Measurements from ENCODE around the gene PHF24.
"Not testable (repeated sequence)": the region's sequence is repeated elsewhere in the genome, so short reads cannot be mapped to it uniquely, and the experiment has no call there.

Gene PHF24

GRCh38 chr9:34998266-34998665 is 40.2 kb downstream of the PHF24 start:
- DNase-seq, result no peak

- DNase-seq, result no peak
Observed at GRCh38 chr9:34999576-34999975, 41.5 kb downstream of the PHF24 start.

- DNase-seq, result no peak
Observed at GRCh38 chr9:35000535-35001284, 42.6 kb downstream of the PHF24 start.

GRCh38 chr9:35001285-35001677 is 43.2 kb downstream of the PHF24 start:
- DNase-seq, result no peak

GRCh38 chr9:35001803-35002502 is 43.9 kb downstream of the PHF24 start:
- DNase-seq, result no peak

GRCh38 chr9:35002623-35003022 is 44.5 kb downstream of the PHF24 start:
- no peak for DNase-seq

GRCh38 chr9:35004299-35004698 is 46.2 kb downstream of the PHF24 start:
- not testable (repeated sequence) for DNase-seq

- DNase-seq, result no peak
Observed at GRCh38 chr9:35010351-35010958, 52.4 kb downstream of the PHF24 start.

GRCh38 chr9:35014517-35014916 is 56.4 kb downstream of the PHF24 start:
- DNase-seq, result no peak

GRCh38 chr9:35023443-35023842 is 65.4 kb downstream of the PHF24 start:
- DNase-seq, result not testable (repeated sequence)

GRCh38 chr9:35026671-35027070 is 68.6 kb downstream of the PHF24 start:
- no peak for DNase-seq

- DNase-seq, result no peak
Observed at GRCh38 chr9:35027374-35027773, 69.3 kb downstream of the PHF24 start.

- DNase-seq, result no peak
Observed at GRCh38 chr9:35027860-35028259, 69.8 kb downstream of the PHF24 start.

GRCh38 chr9:35028341-35028740 is 70.3 kb downstream of the PHF24 start:
- DNase-seq, result no peak

- no peak for DNase-seq
Observed at GRCh38 chr9:35029241-35029640, 71.2 kb downstream of the PHF24 start.

GRCh38 chr9:35029852-35030251 is 71.8 kb downstream of the PHF24 start:
- DNase-seq, result no peak
